ENCODE measurements around the gene DPP6. TPM values are rescaled to one million over a fixed set of nuclear protein-coding genes. Genes with fewer than 3 reads are reported as not detected.

DPP6 gene
- total RNA-seq, 1 experiment from 2014 or later = not detected

- Histone ChIP-seq H3K9me3 (ENCODE audit: insufficient read depth, low read depth) (0 out of 2 replicates have a peak, but pooled peaks cover 4% of the 10 kb centered on the region), H2AFZ (no peak overlapping the region), H4K20me1 (ENCODE audit: insufficient read depth) (no peaks in the 10 kb centered on the region; the same call in 1 of the 2 replicates), H3K36me3 (ENCODE audit: low read depth) (no peaks in the 10 kb centered on the region), H3K4me1 (replicated peaks; ENCODE audit: insufficient read depth) (no peaks in the 10 kb centered on the region), H3K79me2 (ENCODE audit: low read depth) (no peaks in the 10 kb centered on the region), H3K4me3 (no peak overlapping the region), H3K27ac (no peak overlapping the region), H3K27me3 (ENCODE audit: insufficient read depth, low read depth) (peaks cover 41% of the 10 kb centered on the region), H3F3A (ENCODE audit: insufficient read depth, low read depth) (no peaks in the 10 kb centered on the region), H3K4me2 (no peak overlapping the region), H3K9me2 (ENCODE audit: insufficient read depth) (no peaks in the 10 kb centered on the region)
- POLR2A ChIA-PET (ENCODE audit: unreplicated experiment) = no interaction called here
- no peak for TF ChIP-seq EZH2 (IDR thresholded peaks at IDR 0.05; ENCODE audit: low read depth)
- TF ChIP-seq, protein P1, sequence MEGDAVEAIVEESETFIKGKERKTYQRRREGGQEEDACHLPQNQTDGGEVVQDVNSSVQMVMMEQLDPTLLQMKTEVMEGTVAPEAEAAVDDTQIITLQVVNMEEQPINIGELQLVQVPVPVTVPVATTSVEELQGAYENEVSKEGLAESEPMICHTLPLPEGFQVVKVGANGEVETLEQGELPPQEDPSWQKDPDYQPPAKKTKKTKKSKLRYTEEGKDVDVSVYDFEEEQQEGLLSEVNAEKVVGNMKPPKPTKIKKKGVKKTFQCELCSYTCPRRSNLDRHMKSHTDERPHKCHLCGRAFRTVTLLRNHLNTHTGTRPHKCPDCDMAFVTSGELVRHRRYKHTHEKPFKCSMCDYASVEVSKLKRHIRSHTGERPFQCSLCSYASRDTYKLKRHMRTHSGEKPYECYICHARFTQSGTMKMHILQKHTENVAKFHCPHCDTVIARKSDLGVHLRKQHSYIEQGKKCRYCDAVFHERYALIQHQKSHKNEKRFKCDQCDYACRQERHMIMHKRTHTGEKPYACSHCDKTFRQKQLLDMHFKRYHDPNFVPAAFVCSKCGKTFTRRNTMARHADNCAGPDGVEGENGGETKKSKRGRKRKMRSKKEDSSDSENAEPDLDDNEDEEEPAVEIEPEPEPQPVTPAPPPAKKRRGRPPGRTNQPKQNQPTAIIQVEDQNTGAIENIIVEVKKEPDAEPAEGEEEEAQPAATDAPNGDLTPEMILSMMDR (conservative IDR thresholded peaks at IDR 0.05) = no peak
- CTCF ChIA-PET = interaction anchor here (0.6 kb wide), 1 partner anchor 10 kb away, joined by 3 read pairs; no protein-coding TSS in a partner anchor
- no TSS peak for BruUV-seq (replicated peaks)
- intact Hi-C loops (cut with micrococcal nuclease; ENCODE audit: unreplicated experiment) = no loop called here
- no peak for DNase-seq
Measured at GRCh38 chr7:154353355-154353767, 301.2 kb downstream of the DPP6 start.

- CTCF ChIA-PET = no interaction called here
- no peak for DNase-seq
- POLR2A ChIA-PET (ENCODE audit: unreplicated experiment) = no interaction called here
- H3K27ac ChIP-seq = no peak overlapping the region
- H3K36me3 ChIP-seq (ENCODE audit: low read depth) = no peaks in the 10 kb centered on the region
- no peak overlapping the region for H3K4me3 ChIP-seq
- H3K27me3 ChIP-seq (ENCODE audit: insufficient read depth, low read depth) = peaks cover 36% of the 10 kb centered on the region
- H3K4me1 ChIP-seq (replicated peaks; ENCODE audit: insufficient read depth) = no peaks in the 10 kb centered on the region
- H3K9me2 ChIP-seq (ENCODE audit: insufficient read depth) = no peaks in the 10 kb centered on the region
- intact Hi-C loops (cut with micrococcal nuclease; ENCODE audit: unreplicated experiment) = no loop called here
- BruUV-seq (replicated peaks) = no TSS peak
- H3K79me2 ChIP-seq (ENCODE audit: low read depth) = no peaks in the 10 kb centered on the region
- H3K9me3 ChIP-seq (ENCODE audit: insufficient read depth, low read depth) = no peaks in the 10 kb centered on the region
- TF ChIP-seq, protein P1 (conservative IDR thresholded peaks at IDR 0.05) = no peak
- TF ChIP-seq EZH2 (IDR thresholded peaks at IDR 0.05; ENCODE audit: low read depth) = no peak
- no peaks in the 10 kb centered on the region for H3F3A ChIP-seq (ENCODE audit: insufficient read depth, low read depth)
- H2AFZ ChIP-seq = no peak overlapping the region
- no peak overlapping the region for H3K4me2 ChIP-seq
- peaks cover 6% of the 10 kb centered on the region; the same call in 1 of the 2 replicates for H4K20me1 ChIP-seq (ENCODE audit: insufficient read depth)
Measured at GRCh38 chr7:154364170-154364569, 312.0 kb downstream of the DPP6 start.

GRCh38 chr7:154371424-154371823 lies 319.2 kb downstream of the DPP6 start:
- H3K9me3 ChIP-seq (ENCODE audit: insufficient read depth, low read depth) = no peaks in the 10 kb centered on the region
- H3K4me1 ChIP-seq (replicated peaks; ENCODE audit: insufficient read depth) = no peaks in the 10 kb centered on the region
- no peak overlapping the region for H2AFZ ChIP-seq
- peaks cover 6% of the 10 kb centered on the region; the same call in 1 of the 2 replicates for H4K20me1 ChIP-seq (ENCODE audit: insufficient read depth)
- H3K27me3 ChIP-seq (ENCODE audit: insufficient read depth, low read depth) = peaks cover 65% of the 10 kb centered on the region
- H3K36me3 ChIP-seq (ENCODE audit: low read depth) = no peaks in the 10 kb centered on the region
- TF ChIP-seq, protein P1 (conservative IDR thresholded peaks at IDR 0.05) = no peak
- no peak for TF ChIP-seq EZH2 (IDR thresholded peaks at IDR 0.05; ENCODE audit: low read depth)
- no peak overlapping the region for H3K4me3 ChIP-seq
- DNase-seq = no peak
- ChIA-PET POLR2A (ENCODE audit: unreplicated experiment) (no interaction called here), CTCF (no interaction called here)
- no peaks in the 10 kb centered on the region for H3K9me2 ChIP-seq (ENCODE audit: insufficient read depth)
- intact Hi-C loops (cut with micrococcal nuclease; ENCODE audit: unreplicated experiment) = no loop called here
- no TSS peak for BruUV-seq (replicated peaks)
- H3K79me2 ChIP-seq (ENCODE audit: low read depth) = no peaks in the 10 kb centered on the region
- no peaks in the 10 kb centered on the region for H3F3A ChIP-seq (ENCODE audit: insufficient read depth, low read depth)
- no peak overlapping the region for H3K27ac ChIP-seq
- H3K4me2 ChIP-seq = no peak overlapping the region
